B cell (primary cell): ENCODE data around the gene ASH1L. TPM values are rescaled to one million over a fixed set of nuclear protein-coding genes. Genes with fewer than 3 reads are reported as not detected.

Experiments used
- ATAC-seq: fragments of 200-7000 bp; cut with Tn5 transposase; one replicate; pipeline ENCODE4 v1.10.0; 2021; ENCODE audit warnings: low read depth, mild to moderate bottlenecking, moderate number of reproducible peaks, moderate library complexity
- CTCF ChIA-PET: fragments of 350-600 bp; sonication (Branson Sonifier 250); formaldehyde crosslinking; loops from one replicate; lab custom pipeline; 2021; ENCODE audit warnings: antibody characterized with exemption, inconsistent platforms; lab: Charles Lee
- POLR2A ChIA-PET: fragments of 350-600 bp; sonication (Branson Sonifier 250); formaldehyde crosslinking; loops from one replicate; lab custom pipeline; 2021; ENCODE audit warnings: antibody characterized with exemption; lab: Charles Lee
- DNase-seq: peaks from one replicate; pipeline ENCODE4 v3.0.0; 2013
- H2AFZ ChIP-seq: 2 replicates; pipeline ENCODE4 v1.6.1; 2012; ENCODE audit warnings: mild to moderate bottlenecking, low read depth, low read length; ENCODE audit not compliant: insufficient read depth, poor library complexity, severe bottlenecking
- H3K27ac ChIP-seq, 2 donors: 1 replicate in 1 of 2; 2 replicates in 1 of 2; pipeline ENCODE4 v1.5.1; 2012 to 2013; ENCODE audit warnings: low read length in 2 of 2, mild to moderate bottlenecking in 2 of 2, moderate library complexity in 1 of 2
- H3K27me3 ChIP-seq, 4 experiments: fragments of 200-600 bp in 1 of 4; sonication (generic) in 1 of 4; replicated peaks in 1 of 4; 1 replicate in 2 of 4; 2 replicates in 2 of 4; pipeline versions ENCODE4 v1.6.1 to v1.7.0; 2013 to 2016; ENCODE audit warnings: low read length in 3 of 4, mild to moderate bottlenecking in 2 of 4, mixed read lengths in 1 of 4, moderate library complexity in 1 of 4; ENCODE audit not compliant: insufficient read depth in 4 of 4, control insufficient read depth in 3 of 4; ENCODE audit errors: control extremely low read depth in 1 of 4
- H3K36me3 ChIP-seq, 2 experiments: replicated peaks in 1 of 2; 1 replicate in 1 of 2; 2 replicates in 1 of 2; pipeline versions ENCODE4 v1.6.1 to v1.7.1; 2013; ENCODE audit warnings: low read length in 1 of 2; ENCODE audit not compliant: insufficient read depth in 2 of 2, control insufficient read depth in 1 of 2; ENCODE audit errors: control extremely low read depth in 1 of 2, extremely low read depth in 1 of 2
- H3K4me1 ChIP-seq, 2 donors: fragments of 200-600 bp in 1 of 2; sonication (generic) in 1 of 2; 1 replicate in 1 of 2; 2 replicates in 1 of 2; pipeline versions ENCODE4 v1.5.1 to v1.6.1; 2013 to 2017; ENCODE audit warnings: low read length in 2 of 2; ENCODE audit not compliant: control insufficient read depth in 2 of 2, insufficient read depth in 2 of 2
- H3K4me2 ChIP-seq: replicated peaks from 2 replicates; pipeline ENCODE3; 2012; ENCODE audit warnings: mild to moderate bottlenecking, low read depth, low read length; ENCODE audit not compliant: poor library complexity, severe bottlenecking
- H3K4me3 ChIP-seq, 5 experiments: fragments of 200-600 bp in 1 of 5; sonication (generic) in 1 of 5; 1 replicate in 3 of 5; 2 replicates in 2 of 5; pipeline versions ENCODE4 v1.5.1 to v1.7.0; 2011 to 2016; ENCODE audit warnings: low read length in 4 of 5, mild to moderate bottlenecking in 4 of 5, low read depth in 2 of 5, control low read depth in 1 of 5, moderate library complexity in 1 of 5; ENCODE audit not compliant: insufficient read depth in 1 of 5; ENCODE audit errors: control extremely low read depth in 1 of 5, extremely low read depth in 1 of 5
- H3K79me2 ChIP-seq: fragments of 200-600 bp; sonication (generic); one replicate; pipeline ENCODE4 v1.6.0; 2016; ENCODE audit warnings: low read length; ENCODE audit not compliant: control insufficient read depth, insufficient read depth
- H3K9ac ChIP-seq: fragments of 200-600 bp; sonication (generic); 2 replicates; pipeline ENCODE4 v1.6.1; 2017; ENCODE audit warnings: mild to moderate bottlenecking, low read length, moderate library complexity
- H3K9me3 ChIP-seq, 3 donors: one replicate each; pipeline versions ENCODE4 v1.6.1 to v1.7.1; 2013; ENCODE audit warnings: low read length in 2 of 3; ENCODE audit not compliant: control insufficient read depth in 2 of 3, insufficient read depth in 1 of 3; ENCODE audit errors: control extremely low read depth in 1 of 3
- H4K20me1 ChIP-seq: 2 replicates; pipeline ENCODE4 v1.6.0; 2012; ENCODE audit warnings: mild to moderate bottlenecking, low read length; ENCODE audit not compliant: insufficient read depth, control insufficient read depth, poor library complexity, severe bottlenecking
- H3K27ac Mint-ChIP-seq: one replicate; pipeline ENCODE4 v1.8.0; 2021; ENCODE audit warnings: mixed read lengths
- H3K27me3 Mint-ChIP-seq: one replicate; pipeline ENCODE4 v1.8.0; 2021; ENCODE audit warnings: mixed read lengths
- H3K4me1 Mint-ChIP-seq: one replicate; pipeline ENCODE4 v1.8.0; 2021; ENCODE audit warnings: mixed read lengths
- H3K4me3 Mint-ChIP-seq: one replicate; pipeline ENCODE4 v1.8.0; 2021; ENCODE audit warnings: mixed read lengths
- H3K9me3 Mint-ChIP-seq: one replicate; pipeline ENCODE4 v1.8.0; 2022; ENCODE audit warnings: mixed read lengths; ENCODE audit not compliant: insufficient read depth
- EZH2 ChIP-seq: IDR thresholded peaks from 2 replicates; pipeline ENCODE4 v1.6.1; 2012; ENCODE audit warnings: borderline replicate concordance, low read depth, mild to moderate bottlenecking, moderate library complexity, low read length; ENCODE audit not compliant: insufficient read depth, poor library complexity, severe bottlenecking
- WGBS: methylation state at CpG from one replicate; pipeline ENCODE4 v1.1.5; 2013; ENCODE audit warnings: missing lambda C conversion rate; ENCODE audit not compliant: insufficient coverage; 5-methylcytosine and 5-hydroxymethylcytosine counted together
- intact Hi-C: fragments of 100-400 bp; cut with micrococcal nuclease; formaldehyde crosslinking; loops from one replicate; pipeline ENCODE4 v1.10.0; 2022
- polyA plus RNA-seq: library from polyadenylated mRNA; depleted of rRNA; stranded (reverse); fragments of >200 nt; gene quantifications from 2 replicates; pipeline ENCODE4 v1.2.3, GENCODE V29; 2012
- total RNA-seq, 2 donors: library from RNA; stranded (reverse); fragments of 120-200 nt in 1 of 2; gene quantifications; 1 replicate in 1 of 2; 2 replicates in 1 of 2; pipeline versions ENCODE4 v1.2.3 to v1.2.4, GENCODE V29; 2013 to 2022
- TF ChIP-seq, protein P1 (sequence below): fragments of 200-600 bp; IDR thresholded peaks from one replicate; pipeline ENCODE4 v1.8.0; 2022; ENCODE audit warnings: antibody characterized with exemption, mild to moderate bottlenecking

Gene ASH1L
- total and polyA plus RNA-seq, 2 donors (not counting 1 experiment from before 2014, with no cell fraction given), result 17.7 to 124 TPM

DNA sequence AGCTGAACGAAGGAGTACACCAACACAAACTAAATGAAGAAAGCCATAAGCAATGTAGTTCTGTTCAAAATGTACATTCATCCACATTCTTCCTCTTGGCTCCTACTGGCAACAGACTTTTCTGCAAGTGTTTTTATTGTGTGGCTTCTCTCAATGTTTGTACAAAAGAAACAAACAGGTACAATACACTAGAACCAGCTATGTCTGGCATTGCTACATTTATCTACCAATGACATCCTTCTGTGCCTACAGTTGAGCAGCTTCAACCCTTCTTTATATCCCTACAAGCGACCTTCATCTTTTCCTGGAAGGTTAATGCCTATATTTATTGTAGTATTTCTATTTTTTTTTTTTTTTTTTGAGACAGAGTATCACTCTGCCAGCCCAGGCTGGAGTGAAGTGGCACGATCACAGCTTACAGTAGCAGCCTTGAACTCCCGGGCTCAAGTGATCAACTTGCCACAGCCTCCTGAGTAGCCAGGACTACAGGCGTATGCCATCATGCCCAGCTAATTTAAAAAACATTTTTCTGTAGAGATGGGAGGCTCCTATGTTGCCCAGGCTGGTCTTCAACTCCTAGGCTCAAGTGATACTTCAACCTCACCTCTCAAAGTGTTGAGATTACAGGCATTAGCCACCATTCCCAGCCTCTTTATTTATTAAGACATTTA lies 89.3 kb downstream of the ASH1L start:
- H4K20me1 ChIP-seq, result peaks cover 30% of the 10 kb centered on the region
- no peak for ATAC-seq
- Mint-ChIP-seq H3K27ac (no peak overlapping the region), H3K9me3 (peaks cover 3% of the 10 kb centered on the region), H3K27me3 (no peaks in the 10 kb centered on the region), H3K4me1 (peaks cover 9% of the 10 kb centered on the region), H3K4me3 (no peak overlapping the region)
- intact Hi-C loops, result no loop called here
- DNase-seq, result no peak
- H3K4me2 ChIP-seq, result no peak overlapping the region
- ChIA-PET POLR2A (interaction anchor here (0.7 kb wide), 1 partner anchor 213 kb away, joined by 3 read pairs; no protein-coding TSS in a partner anchor), CTCF (interaction anchor here (0.5 kb wide), 1 partner anchor 100 kb away, joined by 3 read pairs; no protein-coding TSS in a partner anchor)
- 100% methylated on average over 3 of the region's 5 CpGs for WGBS
- no peak overlapping the region for H3K4me3 ChIP-seq
- peaks cover 10 to 14% (median 10%) of the 10 kb centered on the region in 3 donors for H3K9me3 ChIP-seq
- no peaks in the 10 kb centered on the region for H3K27me3 ChIP-seq
- peaks cover 6 to 12% of the 10 kb centered on the region in 2 experiments for H3K36me3 ChIP-seq
- H3K9ac ChIP-seq, result no peak overlapping the region
- no peak overlapping the region for H3K27ac ChIP-seq
- no peak overlapping the region for H2AFZ ChIP-seq
- H3K4me1 ChIP-seq, result no peaks in the 10 kb centered on the region
- TF ChIP-seq, protein P1, sequence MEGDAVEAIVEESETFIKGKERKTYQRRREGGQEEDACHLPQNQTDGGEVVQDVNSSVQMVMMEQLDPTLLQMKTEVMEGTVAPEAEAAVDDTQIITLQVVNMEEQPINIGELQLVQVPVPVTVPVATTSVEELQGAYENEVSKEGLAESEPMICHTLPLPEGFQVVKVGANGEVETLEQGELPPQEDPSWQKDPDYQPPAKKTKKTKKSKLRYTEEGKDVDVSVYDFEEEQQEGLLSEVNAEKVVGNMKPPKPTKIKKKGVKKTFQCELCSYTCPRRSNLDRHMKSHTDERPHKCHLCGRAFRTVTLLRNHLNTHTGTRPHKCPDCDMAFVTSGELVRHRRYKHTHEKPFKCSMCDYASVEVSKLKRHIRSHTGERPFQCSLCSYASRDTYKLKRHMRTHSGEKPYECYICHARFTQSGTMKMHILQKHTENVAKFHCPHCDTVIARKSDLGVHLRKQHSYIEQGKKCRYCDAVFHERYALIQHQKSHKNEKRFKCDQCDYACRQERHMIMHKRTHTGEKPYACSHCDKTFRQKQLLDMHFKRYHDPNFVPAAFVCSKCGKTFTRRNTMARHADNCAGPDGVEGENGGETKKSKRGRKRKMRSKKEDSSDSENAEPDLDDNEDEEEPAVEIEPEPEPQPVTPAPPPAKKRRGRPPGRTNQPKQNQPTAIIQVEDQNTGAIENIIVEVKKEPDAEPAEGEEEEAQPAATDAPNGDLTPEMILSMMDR, result no peak
- no peak for TF ChIP-seq EZH2
- H3K79me2 ChIP-seq, result peaks cover 80% of the 10 kb centered on the region

- Mint-ChIP-seq H3K4me1 (peaks cover 14% of the 10 kb centered on the region), H3K27me3 (no peaks in the 10 kb centered on the region), H3K27ac (no peak overlapping the region), H3K9me3 (peaks cover 3% of the 10 kb centered on the region), H3K4me3 (no peak overlapping the region)
- no peak overlapping the region for H2AFZ ChIP-seq
- H3K36me3 ChIP-seq, result peaks cover 6 to 12% of the 10 kb centered on the region in 2 experiments
- no peaks in the 10 kb centered on the region for H3K4me1 ChIP-seq
- no peak overlapping the region for H3K4me2 ChIP-seq
- intact Hi-C loops, result no loop called here
- peaks cover 75% of the 10 kb centered on the region for H3K79me2 ChIP-seq
- no peak overlapping the region for H3K4me3 ChIP-seq
- no peak for ATAC-seq
- no peak overlapping the region for H3K27ac ChIP-seq
- H4K20me1 ChIP-seq, result peaks cover 24% of the 10 kb centered on the region
- no CpG with 5 or more reads among the region's 2 CpGs for WGBS
- ChIA-PET POLR2A (interaction anchor here (0.7 kb wide), 1 partner anchor 212 kb away, joined by 3 read pairs; no protein-coding TSS in a partner anchor), CTCF (interaction anchor here (0.5 kb wide), 1 partner anchor 99 kb away, joined by 3 read pairs; no protein-coding TSS in a partner anchor)
- no peak for DNase-seq
- peaks cover 10 to 14% (median 10%) of the 10 kb centered on the region in 3 donors for H3K9me3 ChIP-seq
- no peak overlapping the region for H3K9ac ChIP-seq
- TF ChIP-seq EZH2, result no peak
- TF ChIP-seq, protein P1, result no peak
- no peaks in the 10 kb centered on the region for H3K27me3 ChIP-seq
Observed at GRCh38 chr1:155472491-155473083, 90.0 kb downstream of the ASH1L start.
